ENCODE data around the gene LRRC63. TPM values are rescaled to one million over a fixed set of nuclear protein-coding genes. Genes with fewer than 3 reads are reported as not detected.
"Not testable (repeated sequence)": the region's sequence is repeated elsewhere in the genome, so short reads cannot be mapped to it uniquely, and the experiment has no call there.

Gene LRRC63
- total RNA-seq, 5 donors from 2014 or later (not counting 1 experiment from before 2014, with no cell fraction given), result 0.43 to 0.82 (median 0.54) TPM

DNA sequence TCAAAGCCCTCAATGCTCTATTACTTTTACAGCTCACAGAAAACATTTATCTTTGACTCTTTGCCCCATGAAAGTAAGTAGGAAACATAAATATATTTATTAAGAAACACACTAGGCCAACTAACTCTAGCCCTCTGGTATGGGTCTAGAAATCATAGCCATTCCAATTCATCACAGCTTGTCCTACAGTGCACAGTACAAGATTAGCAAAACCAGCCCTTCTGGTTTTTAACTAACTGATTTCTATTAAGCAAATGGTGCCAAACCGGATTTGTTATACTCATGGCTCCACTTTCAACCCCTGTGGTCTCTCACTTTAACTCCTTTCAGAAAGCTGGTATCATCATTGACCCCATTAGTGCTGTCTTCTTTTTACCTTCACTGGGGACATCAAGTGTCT, 5.6 kb upstream of the LRRC63 start:
- H3K4me1 Mint-ChIP-seq, result peaks cover 46 to 55% (median 48%) of the 10 kb centered on the region in 3 donors
- H3K4me3 Mint-ChIP-seq, result no peak overlapping the region
- peak overlapping the region; percentile 31 to 60 for H3K27ac Mint-ChIP-seq

DNA sequence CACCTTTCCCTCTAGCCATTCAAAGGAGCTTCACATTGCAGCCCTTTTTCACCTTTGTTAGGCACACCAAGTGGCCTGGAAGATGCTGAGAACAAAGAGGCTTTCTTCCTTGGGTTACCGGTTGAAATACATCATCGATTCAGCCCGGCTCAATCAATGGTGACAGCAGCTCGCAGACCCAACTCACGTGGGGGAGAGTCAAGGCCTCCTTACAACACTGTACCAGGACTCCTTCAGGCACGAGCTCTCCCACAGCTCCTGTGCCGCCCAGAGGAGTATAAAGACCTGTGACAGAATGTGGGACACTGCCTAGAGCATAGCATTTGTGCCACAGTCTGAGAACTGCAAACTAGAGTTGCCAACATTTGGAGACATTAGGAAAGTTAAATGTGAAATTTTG, 3.9 kb upstream of the LRRC63 start:
- Mint-ChIP-seq H3K4me3 (no peak overlapping the region), H3K4me1 (peaks cover 40 to 49% (median 46%) of the 10 kb centered on the region in 3 donors), H3K36me3 (no peaks in the 10 kb centered on the region), H3K9me3 (no peaks in the 10 kb centered on the region), H3K27ac (peak overlapping the region in 1 of 2 donors; percentile 2), H3K27me3 (no peaks in the 10 kb centered on the region)
- ATAC-seq (replicated peaks in 1 of 4) (no peak), DNase-seq (no peak)
- CTCF ChIA-PET, result interaction anchor here in 1 of 2 donors (0.6 kb wide), 2 partner anchors 26 to 97 kb away, joined by 5 read pairs; partner anchors contain the start of gene LCP1
- POLR2A ChIA-PET, result no interaction called here
- H3K4me3 ChIP-seq (ENCODE audit: control insufficient read depth in 1 of 2, extremely low read depth in 1 of 2, low read length in 1 of 2), result no peak overlapping the region
- no peaks in the 10 kb centered on the region for H3K27me3 ChIP-seq (replicated peaks in 1 of 2; ENCODE audit: control insufficient read depth in 2 of 2, extremely low read depth in 1 of 2, insufficient read depth in 2 of 2, low read length in 1 of 2)
- peaks cover 7 to 9% of the 10 kb centered on the region in 2 experiments for H3K4me1 ChIP-seq (ENCODE audit: control insufficient read depth in 1 of 2, extremely low read depth in 1 of 2, insufficient read depth in 2 of 2, low read length in 2 of 2)
- WGBS (ENCODE audit: insufficient coverage), result 96% methylated on average over 7 of the region's 7 CpGs
- H3K9me3 ChIP-seq, result no peaks in the 10 kb centered on the region
- H3K27ac ChIP-seq (ENCODE audit: low read length), result no peak overlapping the region
- no peaks in the 10 kb centered on the region for H3K36me3 ChIP-seq (ENCODE audit: control insufficient read depth in 2 of 2, extremely low read depth in 1 of 2, insufficient read depth in 1 of 2, low read length in 1 of 2)

More for the DNA sequence above, 5.6 kb upstream of the LRRC63 start:
- Histone ChIP-seq H3K9me3 (no peaks in the 10 kb centered on the region), H3K36me3 (ENCODE audit: control insufficient read depth in 2 of 2, extremely low read depth in 1 of 2, insufficient read depth in 1 of 2, low read length in 1 of 2) (no peaks in the 10 kb centered on the region), H3K4me1 (ENCODE audit: control insufficient read depth in 1 of 2, extremely low read depth in 1 of 2, insufficient read depth in 2 of 2, low read length in 2 of 2) (peaks cover 10 to 18% of the 10 kb centered on the region in 2 experiments), H3K27ac (ENCODE audit: low read length) (no peak overlapping the region), H3K27me3 (replicated peaks in 1 of 2; ENCODE audit: control insufficient read depth in 2 of 2, extremely low read depth in 1 of 2, insufficient read depth in 2 of 2, low read length in 1 of 2) (no peaks in the 10 kb centered on the region), H3K4me3 (ENCODE audit: control insufficient read depth in 1 of 2, extremely low read depth in 1 of 2, low read length in 1 of 2) (no peak overlapping the region)
- DNase-seq (no peak), ATAC-seq (replicated peaks in 1 of 4) (no peak)
- WGBS (ENCODE audit: insufficient coverage), result 100% methylated on average over 1 of the region's 1 CpG
- ChIA-PET POLR2A (interaction anchor here in 1 of 2 donors (0.6 kb wide), 1 partner anchor 47 kb away, joined by 3 read pairs; no protein-coding TSS in a partner anchor), CTCF (interaction anchor here in 1 of 2 donors (1.0 kb wide), 1 partner anchor 31 kb away, joined by 3 read pairs; no protein-coding TSS in a partner anchor)
- no peaks in the 10 kb centered on the region for H3K9me3 Mint-ChIP-seq
- no peaks in the 10 kb centered on the region for H3K36me3 Mint-ChIP-seq
- no peaks in the 10 kb centered on the region for H3K27me3 Mint-ChIP-seq

GRCh38 chr13:46210362-46211083, 1.2 kb upstream of the LRRC63 start:
- H3K4me3 ChIP-seq (ENCODE audit: control insufficient read depth in 1 of 2, extremely low read depth in 1 of 2, low read length in 1 of 2), result peak overlapping the region in 1 of 2 donors; percentile 65
- no peaks in the 10 kb centered on the region for H3K36me3 Mint-ChIP-seq
- no peaks in the 10 kb centered on the region for H3K27me3 ChIP-seq (replicated peaks in 1 of 2; ENCODE audit: control insufficient read depth in 2 of 2, extremely low read depth in 1 of 2, insufficient read depth in 2 of 2, low read length in 1 of 2)
- H3K4me3 Mint-ChIP-seq, result peak overlapping the region; percentile 89 to 96 (median 93)
- no peaks in the 10 kb centered on the region for H3K9me3 Mint-ChIP-seq
- DNase-seq (no peak), ATAC-seq (replicated peaks in 1 of 4) (no peak)
- H3K9me3 ChIP-seq, result no peaks in the 10 kb centered on the region
- peaks cover 29 to 35% (median 30%) of the 10 kb centered on the region in 3 donors for H3K4me1 Mint-ChIP-seq
- H3K27ac ChIP-seq (ENCODE audit: low read length), result peak overlapping the region; percentile 86
- WGBS (ENCODE audit: insufficient coverage), result 93% methylated on average over 4 of the region's 6 CpGs
- peaks cover 5 to 7% of the 10 kb centered on the region in 2 experiments for H3K4me1 ChIP-seq (ENCODE audit: control insufficient read depth in 1 of 2, extremely low read depth in 1 of 2, insufficient read depth in 2 of 2, low read length in 2 of 2)
- H3K27ac Mint-ChIP-seq, result peak overlapping the region; percentile 93 to 96
- no peaks in the 10 kb centered on the region for H3K36me3 ChIP-seq (ENCODE audit: control insufficient read depth in 2 of 2, extremely low read depth in 1 of 2, insufficient read depth in 1 of 2, low read length in 1 of 2)
- POLR2A ChIA-PET, result interaction anchor here (0.6 to 1.2 kb wide), 16 partner anchors 8 to 1925 kb away, joined by 3 to 10 read pairs (median 4); partner anchors contain the start of gene LCP1 (in 1 of the 2)
- no peaks in the 10 kb centered on the region for H3K27me3 Mint-ChIP-seq
- CTCF ChIA-PET, result interaction anchor here (0.9 to 2.2 kb wide), 14 partner anchors 8 to 111 kb away, joined by 3 to 23 read pairs (median 6); partner anchors contain the start of gene LCP1 (in 1 of the 2)

- peak overlapping the region; percentile 86 for H3K27ac ChIP-seq (ENCODE audit: low read length)
- CTCF ChIA-PET, result interaction anchor here (0.8 to 2.2 kb wide), 15 partner anchors 9 to 110 kb away, joined by 3 to 23 read pairs (median 5); partner anchors contain the start of gene LCP1 (in 1 of the 2)
- peak in 31 of 35 experiments; percentile 14 to 76 (median 56) for DNase-seq
- peak overlapping the region; percentile 89 to 96 (median 93) for H3K4me3 Mint-ChIP-seq
- peaks cover 5 to 7% of the 10 kb centered on the region in 2 experiments for H3K4me1 ChIP-seq (ENCODE audit: control insufficient read depth in 1 of 2, extremely low read depth in 1 of 2, insufficient read depth in 2 of 2, low read length in 2 of 2)
- no peaks in the 10 kb centered on the region for H3K9me3 ChIP-seq
- 17% methylated on average over 5 of the region's 9 CpGs for WGBS (ENCODE audit: insufficient coverage)
- peak overlapping the region; percentile 65 to 76 for H3K4me3 ChIP-seq (ENCODE audit: control insufficient read depth in 1 of 2, extremely low read depth in 1 of 2, low read length in 1 of 2)
- no peaks in the 10 kb centered on the region for H3K27me3 Mint-ChIP-seq
- no peaks in the 10 kb centered on the region for H3K9me3 Mint-ChIP-seq
- peak overlapping the region; percentile 93 to 96 for H3K27ac Mint-ChIP-seq
- ATAC-seq (replicated peaks in 1 of 4), result peak; percentile 25 to 84 (median 32)
- no peaks in the 10 kb centered on the region for H3K36me3 ChIP-seq (ENCODE audit: control insufficient read depth in 2 of 2, extremely low read depth in 1 of 2, insufficient read depth in 1 of 2, low read length in 1 of 2)
- no peaks in the 10 kb centered on the region for H3K36me3 Mint-ChIP-seq
- H3K27me3 ChIP-seq (replicated peaks in 1 of 2; ENCODE audit: control insufficient read depth in 2 of 2, extremely low read depth in 1 of 2, insufficient read depth in 2 of 2, low read length in 1 of 2), result no peaks in the 10 kb centered on the region
- POLR2A ChIA-PET, result interaction anchor here (0.6 to 1.2 kb wide), 16 partner anchors 9 to 1924 kb away, joined by 3 to 10 read pairs (median 4); partner anchors contain the start of gene LCP1 (in 1 of the 2)
- peaks cover 24 to 31% (median 26%) of the 10 kb centered on the region in 3 donors for H3K4me1 Mint-ChIP-seq
Measured at GRCh38 chr13:46211116-46211482, 629 bp upstream of the LRRC63 start.

- Histone ChIP-seq H3K4me3 (ENCODE audit: control insufficient read depth in 1 of 2, extremely low read depth in 1 of 2, low read length in 1 of 2) (no peak overlapping the region), H3K36me3 (ENCODE audit: control insufficient read depth in 2 of 2, extremely low read depth in 1 of 2, insufficient read depth in 1 of 2, low read length in 1 of 2) (no peaks in the 10 kb centered on the region), H3K9me3 (no peaks in the 10 kb centered on the region), H3K27ac (ENCODE audit: low read length) (no peak overlapping the region), H3K4me1 (ENCODE audit: control insufficient read depth in 1 of 2, extremely low read depth in 1 of 2, insufficient read depth in 2 of 2, low read length in 2 of 2) (peaks cover 5 to 7% of the 10 kb centered on the region in 2 experiments), H3K27me3 (replicated peaks in 1 of 2; ENCODE audit: control insufficient read depth in 2 of 2, extremely low read depth in 1 of 2, insufficient read depth in 2 of 2, low read length in 1 of 2) (no peaks in the 10 kb centered on the region)
- DNase-seq, result no peak
- no peak overlapping the region for H3K4me3 Mint-ChIP-seq
- CTCF ChIA-PET, result no interaction called here
- H3K4me1 Mint-ChIP-seq, result peaks cover 23 to 24% (median 24%) of the 10 kb centered on the region in 3 donors
- POLR2A ChIA-PET, result interaction anchor here (0.7 to 1.0 kb wide), 2 partner anchors 53 to 365 kb away, joined by 3 to 4 read pairs; no protein-coding TSS in a partner anchor
- ATAC-seq (replicated peaks in 1 of 4), result no peak
- H3K27me3 Mint-ChIP-seq, result no peaks in the 10 kb centered on the region
- H3K27ac Mint-ChIP-seq, result no peak overlapping the region
- no CpG with 5 or more reads among the region's 3 CpGs for WGBS (ENCODE audit: insufficient coverage)
- H3K9me3 Mint-ChIP-seq, result no peaks in the 10 kb centered on the region
- H3K36me3 Mint-ChIP-seq, result no peaks in the 10 kb centered on the region
Measured at GRCh38 chr13:46213242-46213641, 1.5 kb downstream of the LRRC63 start.

DNA sequence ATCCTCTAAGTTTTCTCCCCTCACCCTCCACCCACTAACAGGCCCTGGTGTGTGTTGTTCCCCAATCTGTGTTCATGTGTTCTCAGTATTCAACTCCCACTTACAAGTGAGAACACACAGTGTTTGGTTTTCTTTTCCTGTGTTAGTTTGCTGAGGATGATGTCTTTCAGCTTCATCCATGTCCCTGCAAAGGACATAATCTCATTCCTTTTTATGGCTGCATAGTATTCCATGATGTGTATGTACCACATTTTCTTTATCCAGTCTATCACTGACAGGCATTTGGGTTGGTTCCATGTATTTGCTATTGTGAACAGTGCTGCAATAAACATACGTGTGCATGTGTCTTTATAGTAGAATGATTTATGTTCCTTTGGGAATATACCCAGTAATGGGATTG, 3.0 kb downstream of the LRRC63 start:
- CTCF ChIA-PET; H3K36me3 Mint-ChIP-seq; H3K4me1 ChIP-seq (ENCODE audit: control insufficient read depth in 1 of 2, extremely low read depth in 1 of 2, insufficient read depth in 2 of 2, low read length in 2 of 2); H3K27me3 Mint-ChIP-seq; H3K27ac ChIP-seq (ENCODE audit: low read length); DNase-seq; H3K9me3 Mint-ChIP-seq; POLR2A ChIA-PET; H3K9me3 ChIP-seq; H3K27me3 ChIP-seq (replicated peaks in 1 of 2; ENCODE audit: control insufficient read depth in 2 of 2, extremely low read depth in 1 of 2, insufficient read depth in 2 of 2, low read length in 1 of 2); H3K27ac Mint-ChIP-seq; ATAC-seq (replicated peaks in 1 of 4); H3K4me3 Mint-ChIP-seq; H3K4me3 ChIP-seq (ENCODE audit: control insufficient read depth in 1 of 2, extremely low read depth in 1 of 2, low read length in 1 of 2); H3K36me3 ChIP-seq (ENCODE audit: control insufficient read depth in 2 of 2, extremely low read depth in 1 of 2, insufficient read depth in 1 of 2, low read length in 1 of 2): not testable (repeated sequence)
- peaks cover 24 to 27% (median 25%) of the 10 kb centered on the region in 3 donors for H3K4me1 Mint-ChIP-seq
- WGBS (ENCODE audit: insufficient coverage), result 100% methylated on average over 1 of the region's 1 CpG

Measured in T-cell (primary cell).